G401.6 (cell line): Measurements from ENCODE around the gene RHD.
"Not testable (repeated sequence)": the region's sequence is repeated elsewhere in the genome, so short reads cannot be mapped to it uniquely, and the experiment has no call there.

Experiments used
- FAIRE-seq: peaks from 2 replicates; lab custom pipeline; 2012; peaks lifted over from hg19 to GRCh38; lab: Jason Lieb, UNC

The RHD gene

DNA sequence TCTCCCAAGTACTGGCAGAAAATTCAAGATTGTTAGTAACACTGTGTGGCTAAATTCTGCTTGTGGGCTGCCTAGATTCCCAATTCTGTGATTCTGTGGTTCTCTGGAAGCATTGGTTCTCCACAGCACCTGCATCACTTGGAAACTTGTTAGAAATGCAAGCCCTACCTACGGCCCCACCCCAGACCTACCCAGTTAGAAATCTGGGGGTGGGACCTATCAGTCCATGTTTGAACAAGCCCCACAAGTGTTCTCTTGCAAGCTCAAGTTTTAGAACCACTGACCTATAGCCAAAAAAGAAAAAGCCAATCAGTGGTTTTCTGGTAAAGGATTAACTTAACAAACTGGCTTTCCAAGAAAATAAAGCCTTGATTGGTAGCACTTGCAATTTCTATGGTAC, 35.9 kb downstream of the RHD start:
- FAIRE-seq, result not testable (repeated sequence)

GRCh38 chr1:25309085-25309484, 36.8 kb downstream of the RHD start:
- not testable (repeated sequence) for FAIRE-seq

- not testable (repeated sequence) for FAIRE-seq
These were observed 37.2 kb downstream of the RHD start for GRCh38 chr1:25309486-25309885.

DNA sequence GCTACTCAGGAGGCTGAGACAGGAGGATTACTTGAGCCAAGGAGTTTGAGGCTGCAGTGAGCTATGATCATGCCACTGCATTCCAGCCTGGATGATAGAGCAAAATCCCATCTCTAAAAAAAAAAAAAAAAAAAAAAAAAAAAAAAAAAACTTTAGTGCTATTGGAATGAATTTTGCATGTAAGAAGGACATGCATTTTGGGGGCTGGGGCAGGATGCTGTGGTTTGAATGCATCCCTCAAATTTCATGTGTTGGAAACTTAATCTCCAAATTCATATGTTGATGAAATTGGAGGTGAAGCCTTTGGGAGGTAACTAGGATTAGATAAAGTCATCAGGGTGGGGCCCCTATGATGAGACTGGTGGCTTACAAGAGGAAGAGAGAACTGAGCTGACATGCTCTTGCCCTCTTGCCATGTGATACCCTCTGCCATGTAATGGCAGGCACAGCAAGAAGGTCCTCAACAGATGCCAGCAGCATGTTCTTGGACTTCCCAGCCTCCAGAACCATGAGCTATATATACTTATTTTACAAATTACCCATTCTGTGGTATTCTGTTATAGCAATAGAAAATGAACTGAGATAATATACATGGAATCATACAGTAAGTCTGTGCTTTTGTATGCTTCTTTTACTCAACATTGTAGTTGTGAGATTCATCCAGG, 40.6 kb downstream of the RHD start:
- FAIRE-seq, result not testable (repeated sequence)

DNA sequence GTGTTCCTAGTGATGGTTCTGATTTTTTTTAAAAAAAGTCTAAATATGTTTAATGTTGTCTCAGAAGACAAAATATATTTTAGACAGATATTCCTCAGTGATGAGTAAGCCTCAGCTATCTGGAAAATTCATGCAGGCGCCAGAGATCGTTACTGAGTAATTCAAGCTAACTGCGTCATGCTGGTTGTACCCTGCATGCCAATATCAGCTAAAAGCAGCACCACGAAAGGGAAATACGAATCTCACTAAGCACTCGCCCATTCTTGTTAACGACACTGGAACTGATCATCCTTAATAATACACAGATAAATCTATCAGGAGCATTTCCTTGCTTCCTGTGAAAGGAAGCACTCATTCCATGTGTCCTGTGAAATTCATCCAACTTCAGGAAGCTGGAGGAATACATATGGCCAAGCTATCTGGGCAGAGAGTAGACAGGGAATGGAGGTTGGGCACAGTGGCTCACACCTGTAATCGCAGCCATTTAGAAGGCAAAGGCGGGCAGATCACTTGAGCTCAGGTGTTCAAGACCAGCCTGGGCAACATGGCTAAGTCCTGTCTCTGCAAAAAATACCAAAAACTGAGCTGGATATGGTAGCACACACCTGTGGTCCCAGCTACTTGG, 48.1 kb downstream of the RHD start:
- FAIRE-seq, result not testable (repeated sequence)

GRCh38 chr1:25322127-25322526, 49.8 kb downstream of the RHD start:
- not testable (repeated sequence) for FAIRE-seq

- not testable (repeated sequence) for FAIRE-seq
These were observed 52.1 kb downstream of the RHD start for GRCh38 chr1:25324407-25324806.

DNA sequence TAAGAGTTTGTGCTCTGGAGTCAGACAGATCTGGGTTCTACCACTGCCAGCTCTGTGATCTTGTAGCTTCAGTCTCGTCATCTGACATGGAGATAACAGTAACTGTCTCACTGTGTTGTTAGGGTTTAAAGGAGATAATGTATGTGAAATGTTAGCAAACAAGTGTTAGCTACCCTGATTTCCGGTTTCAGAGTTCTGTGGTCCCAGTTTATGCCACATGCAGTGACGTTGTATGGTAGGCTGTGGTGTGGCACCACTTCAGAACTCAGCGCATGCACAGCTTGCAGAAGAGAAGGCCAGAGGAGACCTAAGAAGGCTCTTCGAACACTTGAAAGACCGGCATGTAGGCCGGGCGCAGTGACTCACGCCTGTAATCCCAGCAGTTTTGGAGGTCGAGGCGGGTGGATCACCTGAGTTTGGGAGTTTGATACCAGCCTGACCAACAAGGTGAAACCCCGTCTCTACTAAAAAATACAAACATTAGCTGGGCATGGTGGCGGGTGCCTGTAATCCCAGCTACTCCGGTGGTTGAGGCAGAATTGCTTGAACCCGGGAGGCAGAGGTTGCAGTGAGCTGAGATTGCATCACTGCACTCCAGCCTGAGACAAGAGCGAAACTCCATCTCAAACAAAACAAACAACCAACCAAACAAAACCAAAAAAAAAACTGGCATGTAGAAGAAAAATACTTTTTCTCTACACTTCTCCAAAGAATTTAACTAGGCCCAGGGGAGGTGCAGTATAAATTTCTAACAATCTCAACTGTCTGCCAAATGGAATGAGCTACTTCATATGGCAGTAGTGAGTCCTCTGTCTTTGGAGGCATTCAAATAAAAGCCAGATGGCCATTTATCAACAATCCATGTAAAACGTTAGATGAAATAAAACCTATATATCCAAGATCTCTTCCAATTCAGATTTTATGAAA, 55.8 kb downstream of the RHD start:
- not testable (repeated sequence) for FAIRE-seq

- not testable (repeated sequence) for FAIRE-seq
These were observed 56.5 kb downstream of the RHD start for GRCh38 chr1:25328791-25329185.

DNA sequence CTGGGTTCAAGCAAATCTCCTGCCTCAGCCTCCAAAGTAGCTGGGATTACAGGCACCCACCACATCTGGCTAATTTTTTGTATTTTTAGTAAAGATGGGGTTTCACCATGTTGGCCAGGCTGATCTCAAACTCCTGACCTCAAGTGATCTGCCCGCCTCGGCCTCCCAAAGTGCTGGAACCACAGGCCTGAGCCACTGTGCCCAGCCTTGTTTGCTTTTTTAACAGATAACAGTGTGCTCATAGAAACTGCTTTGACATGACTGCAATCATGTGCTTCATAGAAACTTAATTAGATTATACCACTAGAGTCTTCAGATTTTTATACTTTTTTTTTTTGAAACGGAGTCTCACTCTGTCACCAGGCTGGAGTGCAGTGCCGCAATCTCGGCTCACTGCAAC, 57.0 kb downstream of the RHD start:
- FAIRE-seq, result not testable (repeated sequence)

DNA sequence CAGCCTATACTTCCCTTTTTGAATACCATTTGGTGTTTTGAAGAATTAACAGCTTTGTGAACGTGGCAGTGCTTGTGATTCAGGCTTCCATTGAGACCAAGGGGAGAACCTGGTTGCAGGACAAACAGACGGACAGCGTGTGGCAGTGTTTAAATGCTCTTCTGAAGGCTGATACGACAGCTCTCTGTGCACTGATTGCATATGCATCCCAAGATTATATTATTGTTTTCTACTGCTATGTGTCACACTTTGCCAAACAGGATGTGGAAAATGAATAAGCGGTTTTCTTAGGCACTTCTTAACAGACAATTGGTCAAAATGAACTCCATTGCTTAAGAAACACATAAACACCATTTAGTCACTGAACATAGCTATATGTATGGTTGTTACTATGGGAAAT, 57.6 kb downstream of the RHD start:
- FAIRE-seq, result not testable (repeated sequence)

- FAIRE-seq, result not testable (repeated sequence)
These were observed 64.6 kb downstream of the RHD start for GRCh38 chr1:25336922-25337354.

GRCh38 chr1:25337483-25338187, 65.3 kb downstream of the RHD start:
- peak; percentile 41 for FAIRE-seq

GRCh38 chr1:25338188-25338981, 66.1 kb downstream of the RHD start, which contains the start of gene TMEM50A:
Gene TMEM50A, plus strand, starts transcription at chr1:25338334. Its CDS starts 2,153 bp downstream, at chr1:25340487.
- peak; percentile 98 for FAIRE-seq

- FAIRE-seq, result no peak
These were observed 66.7 kb downstream of the RHD start for GRCh38 chr1:25338986-25339385.

- no peak for FAIRE-seq
These were observed 69.4 kb downstream of the RHD start for GRCh38 chr1:25341746-25342145.

GRCh38 chr1:25342846-25343245, 70.5 kb downstream of the RHD start:
- no peak for FAIRE-seq

DNA sequence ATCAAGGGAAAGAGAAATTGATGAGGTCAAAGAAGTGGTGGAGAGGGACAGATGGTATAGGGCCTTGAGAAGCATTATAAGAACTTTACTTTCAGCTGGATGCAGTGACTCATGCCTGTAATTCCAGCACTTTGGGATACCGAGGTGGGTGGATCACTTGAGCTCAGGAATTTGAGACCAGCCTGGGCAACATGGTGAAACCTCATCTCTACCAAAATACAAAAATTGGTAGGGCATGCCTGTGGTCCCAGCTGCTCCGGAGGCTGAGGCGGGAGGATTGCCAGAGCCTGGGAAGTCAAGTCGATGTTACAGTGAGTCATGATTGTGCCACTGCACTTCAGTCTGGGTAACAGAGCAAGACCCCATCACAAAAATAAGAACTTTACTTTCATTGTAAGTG, 71.6 kb downstream of the RHD start:
- FAIRE-seq, result no peak

DNA sequence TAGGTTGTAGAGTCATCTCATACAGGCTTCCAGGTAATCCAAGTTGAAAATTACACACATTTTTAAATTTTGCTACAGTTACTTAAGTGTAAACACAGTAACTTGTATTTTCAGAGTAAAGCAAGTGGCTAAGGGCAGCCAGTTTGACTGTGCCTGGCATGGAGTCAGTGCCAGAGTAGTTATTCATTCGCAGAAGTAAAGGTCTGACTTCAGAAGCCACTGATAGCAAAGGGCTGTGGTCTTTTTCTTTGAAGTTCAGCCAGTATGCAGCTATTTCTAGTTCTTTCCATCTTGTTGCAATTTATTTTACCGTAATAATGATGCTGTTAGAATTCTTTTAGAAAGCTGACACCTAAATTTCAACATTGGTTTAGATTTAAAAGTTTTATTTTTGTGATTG, 75.2 kb downstream of the RHD start:
- FAIRE-seq, result no peak

DNA sequence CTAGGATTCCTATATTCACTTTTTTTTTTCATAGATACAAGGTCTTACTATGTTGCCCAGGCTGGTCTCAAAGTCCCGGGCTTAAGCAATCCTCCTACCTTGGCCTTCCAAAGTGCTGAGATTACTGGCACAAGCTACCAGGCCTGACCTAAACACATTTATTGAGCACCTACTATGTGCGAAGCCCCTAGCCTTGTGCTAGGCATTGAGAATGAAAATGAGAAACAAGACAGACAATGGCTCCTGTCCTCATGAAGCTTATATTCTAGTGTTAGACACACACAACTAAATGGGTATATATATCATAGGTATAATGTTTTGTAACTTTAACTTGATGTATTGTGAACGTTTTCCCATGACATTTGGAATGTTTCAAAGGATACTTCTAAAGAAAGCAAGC, 77.3 kb downstream of the RHD start:
- FAIRE-seq, result no peak

- no peak for FAIRE-seq
These were observed 83.6 kb downstream of the RHD start for GRCh38 chr1:25355841-25356395.
